HG03342 (cell line): ENCODE results near the gene ARHGEF28.

ENCODE experiments used
- ATAC-seq: cut with Tn5 transposase; IDR thresholded peaks from one replicate; pipeline ENCODE4 v1.9.1; 2021; ENCODE audit warnings: mild to moderate bottlenecking, moderate library complexity; ENCODE audit not compliant: unreplicated experiment

ARHGEF28 gene

DNA sequence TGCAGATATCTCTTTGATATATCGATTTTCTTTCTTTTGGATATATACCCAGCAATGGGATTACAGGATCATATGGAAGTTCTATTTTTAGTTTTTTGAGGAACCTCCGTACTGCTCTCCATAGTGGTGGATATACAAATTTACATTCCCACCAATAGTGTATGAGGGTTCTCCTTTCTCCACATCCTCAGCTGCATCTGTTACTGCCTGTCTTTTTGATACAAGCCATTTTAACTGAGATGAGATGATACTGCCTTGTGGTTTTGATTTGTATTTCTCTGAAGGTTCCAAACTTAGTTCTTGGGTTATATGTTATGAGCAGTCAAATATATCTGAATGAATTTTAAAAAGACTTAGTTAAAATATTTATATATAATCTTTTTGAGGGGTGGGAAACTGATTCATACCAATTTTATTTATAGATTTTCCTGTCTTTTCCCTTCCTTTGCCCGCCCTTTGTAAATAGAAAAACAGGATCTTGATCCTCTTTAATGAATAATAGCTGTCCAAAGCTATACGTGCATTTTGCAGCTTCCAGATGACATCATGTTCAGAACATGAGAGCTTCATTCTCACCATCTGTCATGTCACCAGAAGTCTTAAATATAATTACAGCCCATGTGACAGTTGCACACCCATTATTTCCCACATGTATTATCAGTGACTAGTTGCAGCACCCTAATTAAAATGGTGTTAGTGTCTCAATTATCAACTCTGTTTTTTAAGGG lies 6.2 kb upstream of the ARHGEF28 start:
- ATAC-seq: no peak

DNA sequence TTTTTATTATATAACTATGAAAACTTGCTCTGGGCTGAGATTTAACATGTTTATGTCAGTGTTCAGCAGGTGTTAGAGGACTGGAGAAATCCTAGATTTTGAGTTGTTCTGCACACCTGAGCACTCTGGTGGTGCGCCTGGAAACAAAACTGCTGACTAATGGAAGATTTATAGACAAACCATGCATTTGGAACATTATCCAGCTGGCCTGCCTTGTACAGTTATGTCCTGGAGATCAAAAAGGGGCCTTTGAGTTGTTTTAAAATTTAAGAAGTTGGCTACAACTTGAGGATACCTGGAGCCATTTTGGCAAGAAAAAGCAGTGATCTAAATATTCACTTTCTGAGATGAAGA lies 5.7 kb upstream of the ARHGEF28 start:
- no peak for ATAC-seq

DNA sequence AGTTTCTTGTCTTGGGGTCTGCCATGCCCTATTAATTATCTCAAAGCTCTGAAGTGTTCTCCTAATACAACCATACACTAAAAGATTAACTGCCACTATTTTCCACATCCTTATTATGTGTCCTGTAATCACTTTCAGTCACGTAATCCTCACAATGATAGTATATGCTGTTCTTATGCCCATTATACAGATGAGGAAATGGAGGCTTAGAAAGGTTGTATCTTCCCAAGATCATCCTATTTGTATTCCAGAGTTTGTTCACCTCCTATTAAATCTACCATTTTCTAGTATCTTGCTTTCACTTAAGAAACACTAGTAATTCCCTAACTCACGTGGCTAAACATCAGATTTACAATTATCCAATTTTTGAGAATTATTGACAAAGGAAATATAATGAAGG lies 2.9 kb upstream of the ARHGEF28 start:
- ATAC-seq: no peak

DNA sequence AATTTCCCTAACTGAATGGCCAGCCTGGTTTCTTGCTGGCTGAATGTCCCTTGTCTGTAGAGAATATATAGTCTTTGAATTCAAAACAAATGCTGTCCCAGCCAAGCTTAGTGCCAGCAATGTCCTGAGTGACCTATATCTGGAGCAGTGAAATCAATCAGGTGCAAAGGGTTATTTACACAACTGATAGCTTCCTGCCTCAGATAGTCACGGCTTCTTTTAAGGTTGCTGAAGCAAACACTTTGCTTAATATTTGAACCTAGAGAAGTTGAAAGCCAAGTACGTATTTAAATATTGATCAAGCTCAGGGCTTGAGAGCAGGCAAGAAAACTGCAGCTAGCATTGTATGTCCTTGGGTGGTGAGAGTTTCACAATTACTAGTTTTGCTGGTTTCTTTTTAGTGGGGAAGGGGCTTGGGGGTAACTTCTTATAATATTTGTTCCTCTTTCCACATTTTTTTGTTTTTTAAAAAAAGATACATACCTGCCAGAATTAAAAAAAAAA lies 2.0 kb upstream of the ARHGEF28 start:
- ATAC-seq: no peak

DNA sequence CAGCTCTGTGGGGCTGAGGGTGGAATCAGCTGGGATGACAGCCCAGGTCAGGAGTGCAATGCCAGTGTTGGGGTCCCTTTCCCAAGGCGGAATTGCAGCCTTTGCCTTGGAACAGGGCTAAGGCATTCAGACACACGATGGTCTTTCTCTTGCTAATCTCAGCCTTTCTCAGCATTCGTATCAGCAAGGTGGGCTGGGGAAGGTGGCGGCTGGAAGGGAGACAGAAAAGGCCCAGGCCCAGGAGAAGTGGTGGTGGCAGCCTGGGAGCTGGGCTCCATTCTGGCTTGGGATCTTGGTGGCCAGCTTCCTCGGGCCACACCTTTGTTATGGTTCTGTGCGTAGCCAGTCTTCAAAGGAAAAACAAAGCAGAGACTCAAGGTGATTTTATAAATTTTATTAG lies 1.1 kb upstream of the ARHGEF28 start:
- ATAC-seq: no peak

DNA sequence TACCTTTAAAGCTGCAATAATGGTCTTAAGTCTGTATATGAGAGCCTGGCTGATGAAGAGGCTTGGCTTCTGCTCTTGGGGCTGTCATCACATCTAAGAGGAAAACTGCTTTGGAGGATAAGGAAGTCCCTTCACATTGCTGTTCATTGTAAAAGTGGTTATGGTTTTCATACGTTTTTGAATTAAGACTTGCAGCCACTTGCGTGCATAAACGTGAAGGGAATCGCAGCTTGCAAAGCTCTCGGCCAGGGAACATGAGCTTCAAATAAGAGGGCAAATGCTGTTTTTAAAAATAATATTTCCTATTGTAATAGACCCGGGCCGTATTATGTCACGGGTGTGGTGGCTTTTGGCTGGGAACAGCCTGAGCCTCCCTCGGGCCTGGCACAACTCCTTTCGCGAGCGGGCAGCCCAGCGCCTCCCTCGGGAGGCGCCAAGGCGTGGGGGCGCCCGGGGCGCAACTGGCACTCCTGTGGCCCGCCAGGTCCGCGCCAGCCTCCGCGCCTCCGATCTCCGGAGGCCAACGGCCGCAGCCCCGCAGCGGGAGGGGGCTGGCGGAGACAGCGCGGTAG lies 538 bp upstream of the ARHGEF28 start:
- ATAC-seq: peak; percentile 20

DNA sequence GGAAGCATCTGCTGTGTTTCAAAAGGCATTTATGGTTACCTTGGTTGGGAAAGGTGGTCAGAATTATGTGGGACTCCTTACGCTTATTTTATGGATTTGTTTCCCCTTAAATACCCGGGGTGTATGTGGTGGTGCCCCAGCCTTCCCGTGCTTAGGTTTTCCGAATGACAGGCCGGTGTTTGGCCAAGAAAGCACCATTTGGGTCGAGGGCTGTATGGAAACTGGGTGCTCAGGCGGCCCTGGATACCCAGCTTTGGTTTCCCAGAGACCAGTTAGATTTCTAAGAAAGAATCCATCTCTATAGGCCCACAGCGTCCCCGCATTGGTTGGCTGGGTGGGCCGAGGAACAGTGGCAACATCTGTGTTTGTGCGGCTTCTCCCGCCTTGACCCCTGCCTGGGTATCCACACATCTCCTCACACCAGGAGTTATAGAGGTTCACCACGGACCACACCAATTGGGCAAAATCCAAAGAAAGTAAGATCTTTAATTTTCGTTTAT lies 868 bp downstream of the ARHGEF28 start:
- no peak for ATAC-seq

DNA sequence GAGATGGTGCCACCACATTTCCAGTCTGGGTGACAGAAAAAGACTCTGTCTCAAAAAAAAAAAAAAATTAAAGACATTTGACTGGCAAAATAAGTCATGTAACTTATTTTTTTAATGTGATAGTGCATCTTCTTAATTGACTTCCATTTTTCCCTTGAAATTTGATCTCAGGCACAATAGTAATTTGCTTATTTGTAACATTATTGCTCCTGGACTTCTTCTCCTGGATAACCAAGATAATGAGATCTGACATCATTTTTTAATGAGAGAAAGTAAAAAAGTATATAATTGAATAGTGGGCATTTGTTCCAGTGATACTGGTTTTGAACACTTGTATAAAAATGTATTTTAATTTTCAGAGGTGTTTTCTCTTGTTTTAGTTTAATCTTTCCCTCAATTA lies 3.5 kb downstream of the ARHGEF28 start:
- ATAC-seq: no peak

DNA sequence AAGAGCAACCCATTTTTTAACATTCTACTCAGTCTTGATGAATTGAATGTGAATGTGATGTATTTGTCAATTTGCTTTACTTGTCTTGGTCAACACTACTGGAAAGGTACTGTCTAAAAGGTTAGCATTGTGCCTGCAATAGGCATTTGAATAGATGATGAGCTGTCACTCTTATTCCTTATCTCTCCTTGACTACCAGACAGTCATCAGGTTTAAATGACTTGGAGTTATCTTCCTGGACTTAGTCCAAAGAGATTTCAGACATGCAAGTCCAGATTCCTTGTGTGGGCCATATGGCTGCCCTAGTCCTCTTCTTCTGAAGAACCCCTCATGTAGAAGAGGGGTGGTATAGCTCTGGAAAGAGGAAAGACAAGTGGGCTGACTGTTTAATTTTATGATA lies 4.8 kb downstream of the ARHGEF28 start:
- ATAC-seq: no peak

DNA sequence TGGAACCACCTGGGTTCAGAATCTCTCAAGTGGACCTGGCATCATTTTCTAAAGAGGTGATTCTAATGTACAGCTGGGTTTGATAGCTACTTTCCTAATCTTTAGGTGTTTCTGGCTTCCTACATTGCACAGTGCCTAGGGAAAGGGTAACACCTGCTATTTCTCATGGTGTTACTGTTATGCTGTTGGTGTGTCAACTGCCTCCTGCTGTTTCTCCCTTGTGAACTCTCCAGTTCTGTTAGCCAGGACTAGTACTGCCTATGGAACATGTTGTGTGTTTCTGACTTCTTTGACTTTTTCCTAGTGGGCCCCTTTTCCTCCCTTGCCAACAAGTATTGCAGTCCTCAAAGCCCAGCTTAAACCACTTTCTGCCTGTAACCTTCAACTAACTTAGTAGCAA lies 5.5 kb downstream of the ARHGEF28 start:
- no peak for ATAC-seq

DNA sequence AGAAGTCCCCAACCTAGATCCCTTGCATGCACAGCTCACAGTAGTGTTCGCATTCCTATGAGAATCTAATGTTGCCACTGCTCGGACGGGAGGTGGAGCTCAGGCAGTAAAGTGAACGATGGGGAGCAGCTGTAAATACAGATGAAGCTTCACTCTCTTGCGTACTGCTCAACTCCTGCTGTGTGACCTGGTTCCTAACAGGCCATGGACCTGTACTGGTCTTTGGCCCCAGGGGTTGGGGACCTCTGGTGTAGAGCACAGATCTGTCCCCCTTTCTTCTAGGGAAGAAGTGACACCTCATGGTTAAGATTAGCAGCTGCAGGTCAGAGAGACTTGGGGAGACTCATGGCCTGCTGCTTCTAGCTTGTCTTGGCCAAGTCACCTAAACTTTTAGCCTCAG lies 7.1 kb downstream of the ARHGEF28 start:
- ATAC-seq: no peak

DNA sequence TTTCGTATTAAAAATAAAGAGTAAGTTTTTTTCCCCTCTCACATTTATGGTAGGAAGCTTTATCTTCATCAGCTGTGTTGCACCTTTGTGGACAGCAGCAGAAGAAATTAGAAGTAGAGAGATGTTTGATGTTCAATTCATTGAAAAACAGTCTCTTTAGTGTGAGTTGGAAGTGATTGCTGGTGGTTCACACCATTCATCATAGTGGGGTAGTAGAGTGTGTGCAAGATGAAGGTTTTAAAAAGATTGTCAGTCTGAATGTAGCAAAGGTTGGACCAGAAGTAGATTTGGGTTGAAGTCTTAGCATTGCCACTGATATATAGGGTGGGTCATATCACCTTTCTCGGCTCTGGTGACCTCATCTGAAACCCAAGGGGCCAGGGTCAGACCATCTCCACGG lies 10.4 kb downstream of the ARHGEF28 start:
- no peak for ATAC-seq

DNA sequence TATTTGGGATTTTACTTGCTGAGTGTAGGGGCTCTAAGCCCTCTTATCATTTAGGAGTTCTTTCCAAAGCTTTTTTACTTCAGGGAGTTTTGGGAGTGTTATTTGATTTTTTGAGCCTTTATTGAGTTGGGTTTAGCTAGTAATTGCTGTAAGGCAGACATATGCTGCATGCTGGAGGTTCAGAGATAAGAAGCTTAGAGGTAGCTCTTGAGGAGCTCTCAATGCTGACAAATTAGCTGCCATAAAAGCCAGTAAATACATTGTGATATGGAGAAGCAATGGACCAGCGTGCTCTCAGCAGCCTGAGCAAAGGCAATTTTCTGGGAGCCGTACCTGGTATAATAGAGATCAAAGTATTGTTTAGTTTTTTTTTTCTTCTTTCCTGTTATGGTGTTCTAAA lies 11.6 kb downstream of the ARHGEF28 start:
- ATAC-seq: no peak

DNA sequence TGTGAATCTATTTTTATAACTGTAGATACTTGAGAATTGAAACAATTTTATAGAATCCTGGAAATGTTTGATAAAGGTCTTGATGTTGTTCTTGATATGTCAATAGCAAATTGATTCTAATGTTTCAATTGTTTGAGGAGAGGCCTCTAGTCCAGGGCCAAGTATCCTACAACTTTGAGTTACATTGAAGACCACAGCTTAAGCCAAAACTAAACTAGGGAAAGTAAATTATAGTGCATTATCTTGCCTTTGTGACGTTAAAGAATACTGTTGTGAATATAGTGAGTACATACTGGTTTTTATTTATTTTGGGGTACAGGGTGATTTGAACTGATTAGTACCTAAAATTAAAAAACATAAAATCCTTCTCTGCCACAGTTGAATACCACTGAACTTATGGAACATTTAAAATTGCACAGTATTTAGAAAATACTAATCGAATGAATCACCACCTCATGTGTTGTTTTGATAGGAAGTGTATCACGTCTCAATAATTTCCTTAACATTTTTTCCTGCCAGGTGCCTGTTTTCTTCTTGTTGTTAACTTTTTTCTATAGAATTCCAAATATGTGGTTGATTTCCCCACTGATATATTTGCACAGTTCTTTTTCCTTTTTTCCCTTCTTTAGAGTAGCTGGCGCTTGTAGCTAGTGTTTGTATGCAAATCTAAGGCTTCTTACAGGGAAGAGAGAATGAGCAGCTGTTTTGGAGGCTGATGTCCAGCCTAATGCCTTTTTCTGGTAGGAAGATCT lies 12.5 kb downstream of the ARHGEF28 start:
- ATAC-seq: no peak

DNA sequence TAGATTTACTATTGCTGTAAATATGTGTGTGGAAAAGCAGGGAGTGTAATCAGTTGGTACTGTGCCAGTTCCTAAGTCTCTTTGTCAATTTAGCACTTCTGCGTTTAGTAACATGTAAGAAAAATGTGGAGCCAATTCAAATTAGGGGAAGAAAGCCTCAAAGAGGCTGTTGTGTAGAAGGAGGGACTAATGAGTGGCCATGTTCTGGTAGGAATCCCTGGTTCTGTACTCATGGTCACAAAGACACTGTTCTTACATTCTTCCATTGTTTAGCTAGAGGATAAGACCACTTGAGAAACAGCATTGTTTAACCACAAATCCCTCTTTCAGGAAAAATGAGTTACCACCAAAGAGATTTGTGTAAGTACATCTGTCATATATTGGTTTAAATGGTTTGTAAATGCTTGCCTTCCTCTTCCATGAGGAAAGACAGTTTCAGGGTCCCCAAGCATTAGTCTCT lies 14.9 kb downstream of the ARHGEF28 start:
- no peak for ATAC-seq

DNA sequence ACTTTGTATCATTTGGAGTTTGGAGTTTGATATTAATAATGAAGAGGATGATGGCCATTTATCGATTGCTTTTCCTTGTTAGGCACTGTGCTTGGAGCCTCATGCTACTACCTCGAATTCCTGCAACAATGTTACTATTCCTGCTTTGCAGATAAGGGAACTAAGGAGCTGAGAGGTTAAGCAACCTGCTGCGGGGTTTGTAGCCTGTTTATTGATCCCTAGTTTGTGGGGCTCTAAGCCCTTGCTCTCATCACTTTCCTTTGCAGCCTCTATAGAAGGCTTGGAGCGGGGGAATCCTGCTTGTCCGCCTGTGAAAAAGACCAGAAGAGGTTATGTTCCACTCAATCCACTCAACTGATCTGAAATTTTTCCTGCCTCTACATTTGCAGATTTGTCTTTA lies 15.8 kb downstream of the ARHGEF28 start:
- no peak for ATAC-seq

DNA sequence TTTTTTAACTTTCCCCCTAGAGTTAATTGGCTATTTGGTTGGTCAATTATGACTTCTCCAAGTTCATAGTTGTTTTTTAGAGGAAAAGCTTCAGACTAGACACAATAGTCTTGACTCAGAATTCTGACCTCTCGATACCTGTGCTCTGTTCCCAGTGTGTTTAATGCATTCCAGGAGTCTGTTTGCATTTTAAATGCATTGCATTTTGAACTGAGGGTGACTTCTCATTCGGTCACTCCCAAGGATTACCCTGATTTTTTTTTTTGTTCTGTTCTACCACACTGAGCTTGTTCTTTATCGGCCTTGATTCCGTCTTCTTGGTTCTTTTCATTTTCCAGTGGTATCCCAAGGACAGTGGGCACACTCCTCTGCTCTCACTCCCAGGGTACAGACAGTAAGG lies 16.3 kb downstream of the ARHGEF28 start:
- no peak for ATAC-seq

DNA sequence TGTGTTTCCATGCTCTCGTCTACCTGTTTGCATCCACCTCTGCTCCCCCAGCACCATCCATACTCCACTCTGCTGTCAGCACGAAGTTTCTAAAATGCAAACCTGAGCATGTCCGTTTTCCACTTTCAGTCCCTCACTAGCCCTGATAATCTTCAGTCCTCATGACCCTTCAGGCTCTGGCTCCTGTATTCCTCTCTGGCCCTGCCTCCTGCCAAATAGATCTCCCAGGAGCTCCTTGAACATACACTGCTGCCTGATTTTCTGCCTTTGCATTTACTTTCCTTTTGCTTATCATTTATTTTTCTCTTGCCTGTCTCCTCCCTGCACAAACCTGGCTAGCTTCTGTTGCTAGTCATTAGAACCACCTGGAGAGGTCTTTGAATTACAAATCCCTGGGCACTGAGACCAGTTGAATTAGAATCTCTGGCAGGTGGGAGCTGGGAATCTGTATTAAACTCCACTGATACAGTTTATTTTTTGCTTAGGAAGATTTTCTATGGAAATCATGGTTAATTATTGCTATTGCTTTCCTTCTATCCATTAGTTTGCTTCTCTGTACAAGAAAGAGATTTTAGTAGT lies 18.5 kb downstream of the ARHGEF28 start:
- ATAC-seq: no peak

DNA sequence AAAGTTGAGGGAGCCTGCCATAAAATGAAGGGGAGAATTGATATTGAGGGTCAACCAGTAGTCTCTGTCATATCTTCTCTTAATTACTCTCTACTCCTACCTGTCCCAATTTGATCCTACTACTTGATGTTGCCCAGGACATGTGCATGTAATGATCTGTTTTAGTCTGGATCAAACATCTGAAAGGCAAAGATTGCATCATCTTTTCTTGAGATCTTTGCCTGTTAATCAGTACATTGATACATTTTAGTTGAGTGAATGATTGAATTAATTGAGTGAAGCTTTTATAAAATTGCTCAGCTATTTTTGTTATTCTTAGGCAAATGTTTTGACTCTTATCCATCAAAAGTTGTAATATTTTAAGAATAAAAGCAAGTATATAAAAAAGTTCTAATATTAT lies 21.7 kb downstream of the ARHGEF28 start:
- no peak for ATAC-seq

DNA sequence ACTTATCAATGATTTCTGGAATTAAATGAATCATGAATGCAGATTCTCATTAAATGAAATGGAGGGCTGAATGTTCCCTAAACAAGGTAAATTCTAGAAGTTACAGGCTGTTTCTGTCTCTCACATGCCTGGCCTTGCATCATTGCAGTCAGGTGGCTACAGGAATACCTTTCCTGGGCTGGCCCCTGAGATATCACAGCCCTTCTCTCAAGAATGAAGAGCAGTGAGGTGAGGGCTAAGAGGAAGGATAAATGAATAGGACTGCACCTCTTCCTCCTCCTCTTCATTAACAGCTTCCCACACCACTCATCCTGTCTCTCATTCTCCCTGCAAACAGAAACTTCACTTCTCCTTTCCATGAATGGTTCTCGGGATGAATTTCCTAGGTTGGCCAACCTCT lies 22.5 kb downstream of the ARHGEF28 start:
- ATAC-seq: no peak

DNA sequence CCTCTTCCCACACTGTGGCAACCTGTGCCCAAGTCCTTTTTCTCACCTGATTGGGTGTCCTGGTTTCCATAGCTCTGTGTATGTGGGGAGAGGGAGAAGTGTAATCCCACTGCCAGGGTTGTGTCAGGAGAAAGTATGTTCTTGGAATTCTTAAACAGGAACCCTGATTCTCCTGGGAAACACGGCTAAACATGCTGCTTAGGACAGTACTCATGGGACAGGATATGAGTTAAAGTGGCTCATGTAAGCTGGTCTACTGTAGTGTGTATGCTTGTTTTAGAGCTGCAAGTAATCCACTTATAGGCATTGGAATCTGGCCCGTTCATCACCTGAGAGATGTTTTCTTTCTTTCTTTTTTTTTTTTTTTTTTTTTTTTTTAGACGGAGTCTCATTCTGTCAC lies 23.9 kb downstream of the ARHGEF28 start:
- ATAC-seq: no peak

DNA sequence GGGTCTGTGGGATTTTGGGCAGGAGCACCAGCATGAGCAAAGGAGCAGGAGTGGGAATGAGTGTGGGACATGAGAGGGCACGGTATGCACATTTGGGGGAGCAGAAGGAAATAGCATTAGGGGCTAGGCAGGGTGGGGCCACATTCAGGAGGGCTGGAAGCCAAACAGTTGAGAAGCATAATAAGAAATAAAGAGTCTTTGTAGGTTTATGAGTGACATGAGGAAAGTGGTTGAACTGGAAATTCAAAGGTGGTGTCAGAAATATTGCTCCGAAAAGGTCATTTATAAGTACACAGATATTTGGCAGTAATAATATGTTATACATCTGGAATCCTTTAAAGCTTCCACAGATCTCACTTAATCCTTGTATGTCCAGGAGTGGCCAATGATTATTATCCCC lies 26.4 kb downstream of the ARHGEF28 start:
- ATAC-seq: no peak
